Neuron (in vitro differentiated cells): ENCODE measurements around the gene CCRL2.
"Not testable (repeated sequence)": the region's sequence is repeated elsewhere in the genome, so short reads cannot be mapped to it uniquely, and the experiment has no call there.

Experiments
- H2AFZ ChIP-seq: one replicate; pipeline ENCODE4 v1.6.1; 2013; ENCODE audit warnings: low read depth, mild to moderate bottlenecking, inconsistent platforms, low read length, moderate library complexity
- H3K27me3 ChIP-seq: one replicate; pipeline ENCODE4 v1.6.1; 2013; ENCODE audit warnings: low read length; ENCODE audit not compliant: insufficient read depth
- H3K36me3 ChIP-seq: one replicate; pipeline ENCODE4 v1.6.1; 2013; ENCODE audit warnings: low read length; ENCODE audit not compliant: insufficient read depth
- H3K4me1 ChIP-seq: one replicate; pipeline ENCODE4 v1.6.1; 2013; ENCODE audit warnings: low read length; ENCODE audit not compliant: insufficient read depth
- H3K4me3 ChIP-seq: 2 replicates; pipeline ENCODE4 v1.5.1; 2013; ENCODE audit warnings: mild to moderate bottlenecking, low read length, moderate library complexity
- H3K9me3 ChIP-seq: one replicate; pipeline ENCODE4 v1.6.1; 2013; ENCODE audit warnings: low read length

CCRL2 gene

DNA sequence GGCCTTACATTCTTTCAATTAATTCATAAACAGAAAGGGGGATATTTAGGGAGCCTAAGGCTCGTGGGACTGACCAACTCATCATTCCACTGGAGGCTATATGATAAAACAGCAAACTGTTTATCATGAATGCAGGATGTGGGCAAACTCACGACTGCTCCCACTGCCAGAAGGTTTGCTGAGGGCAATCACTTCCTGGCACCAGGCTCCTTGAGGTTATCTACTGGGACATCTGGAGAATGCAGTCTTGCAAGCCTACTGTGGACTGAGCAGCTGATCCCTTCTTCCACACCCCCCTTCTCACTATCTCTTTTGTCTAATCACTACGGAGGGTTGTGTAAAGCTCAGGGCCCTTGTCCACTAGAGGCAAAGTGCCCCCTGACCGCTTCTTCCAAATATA lies 26.1 kb downstream of the CCRL2 start:
- H3K36me3 ChIP-seq, H3K9me3 ChIP-seq, H3K4me1 ChIP-seq, H3K4me3 ChIP-seq, H3K27me3 ChIP-seq, H2AFZ ChIP-seq: not testable (repeated sequence)

DNA sequence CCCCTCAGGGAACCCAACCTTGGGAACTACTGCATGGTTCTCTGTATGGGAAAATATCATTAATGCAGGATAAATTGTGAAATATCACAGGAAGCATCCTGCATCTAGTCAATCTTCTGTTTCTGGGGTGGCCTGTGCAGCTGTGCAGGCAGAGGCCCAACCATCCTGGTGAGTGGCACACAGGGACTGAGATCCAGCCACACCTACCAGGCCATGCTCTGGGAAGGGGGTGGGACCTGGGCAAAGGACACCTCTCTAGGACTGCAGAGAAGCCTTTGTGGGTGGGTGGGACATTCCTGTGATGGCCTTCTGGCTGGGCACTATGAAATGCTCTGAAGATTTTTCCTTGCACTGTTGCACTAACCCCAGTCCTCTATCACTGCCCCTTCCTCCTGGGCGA lies 26.8 kb downstream of the CCRL2 start:
- no peak overlapping the region for H3K4me3 ChIP-seq
- no peaks in the 10 kb centered on the region for H3K27me3 ChIP-seq
- H2AFZ ChIP-seq = no peak overlapping the region
- no peaks in the 10 kb centered on the region for H3K36me3 ChIP-seq
- no peaks in the 10 kb centered on the region for H3K9me3 ChIP-seq
- H3K4me1 ChIP-seq = no peaks in the 10 kb centered on the region

DNA sequence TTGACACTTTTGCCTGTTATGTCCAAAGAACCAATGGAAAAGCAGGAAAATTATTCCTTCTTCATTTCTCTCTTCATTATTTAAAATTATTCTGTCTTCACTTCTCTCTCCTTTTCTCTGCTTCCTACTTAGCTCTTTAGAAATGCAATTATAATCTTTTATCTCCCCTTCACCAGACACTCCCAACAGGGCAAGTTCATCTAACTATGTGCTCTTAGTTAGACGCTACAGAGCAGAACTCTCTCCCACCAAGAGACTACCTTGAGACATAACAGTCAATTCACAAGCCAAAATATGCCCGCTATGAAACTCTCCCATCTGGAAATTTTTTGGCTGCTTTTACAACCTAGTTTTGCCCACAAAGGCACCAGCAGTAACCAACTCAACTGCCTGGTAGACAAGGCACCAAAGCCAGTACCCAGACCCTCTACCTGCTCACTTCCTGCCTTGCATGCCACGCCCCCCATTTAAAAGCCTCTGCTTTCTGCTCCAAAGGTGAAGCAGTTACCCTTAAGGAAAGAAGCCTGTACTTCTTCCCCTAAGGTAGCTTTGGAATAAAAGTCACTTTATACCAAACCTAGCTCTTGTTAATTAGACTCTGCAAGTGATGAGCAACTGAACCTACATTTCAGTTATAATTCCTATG lies 28.1 kb downstream of the CCRL2 start:
- no peaks in the 10 kb centered on the region for H3K27me3 ChIP-seq
- no peaks in the 10 kb centered on the region for H3K36me3 ChIP-seq
- H2AFZ ChIP-seq = no peak overlapping the region

DNA sequence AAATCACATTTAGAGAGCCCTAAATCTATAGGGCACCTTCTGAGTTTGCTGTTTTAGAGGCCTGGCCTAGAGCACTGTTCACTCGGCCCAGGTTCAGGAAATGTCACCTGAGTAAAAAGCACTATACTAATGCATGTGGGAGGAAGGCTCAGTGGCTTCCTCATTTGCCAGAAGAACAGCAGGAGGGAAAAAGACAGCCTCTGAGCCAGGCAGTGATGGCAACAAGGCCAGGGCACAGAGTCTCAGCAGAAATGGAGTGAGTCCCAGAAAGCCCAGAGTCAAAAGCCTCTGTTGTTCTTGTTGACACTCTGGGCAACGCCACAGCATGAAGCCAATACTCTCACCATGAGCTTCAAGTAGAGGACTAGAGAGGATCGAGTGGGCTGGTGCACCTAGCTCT lies 31.8 kb downstream of the CCRL2 start:
- Histone ChIP-seq H3K4me1 (no peaks in the 10 kb centered on the region), H3K9me3 (no peaks in the 10 kb centered on the region), H3K4me3 (no peak overlapping the region), H2AFZ (no peak overlapping the region), H3K27me3 (no peaks in the 10 kb centered on the region), H3K36me3 (no peaks in the 10 kb centered on the region)

More for the DNA sequence above, 28.1 kb downstream of the CCRL2 start:
- no peaks in the 10 kb centered on the region for H3K4me1 ChIP-seq
- H3K9me3 ChIP-seq = no peaks in the 10 kb centered on the region
- H3K4me3 ChIP-seq = no peak overlapping the region

DNA sequence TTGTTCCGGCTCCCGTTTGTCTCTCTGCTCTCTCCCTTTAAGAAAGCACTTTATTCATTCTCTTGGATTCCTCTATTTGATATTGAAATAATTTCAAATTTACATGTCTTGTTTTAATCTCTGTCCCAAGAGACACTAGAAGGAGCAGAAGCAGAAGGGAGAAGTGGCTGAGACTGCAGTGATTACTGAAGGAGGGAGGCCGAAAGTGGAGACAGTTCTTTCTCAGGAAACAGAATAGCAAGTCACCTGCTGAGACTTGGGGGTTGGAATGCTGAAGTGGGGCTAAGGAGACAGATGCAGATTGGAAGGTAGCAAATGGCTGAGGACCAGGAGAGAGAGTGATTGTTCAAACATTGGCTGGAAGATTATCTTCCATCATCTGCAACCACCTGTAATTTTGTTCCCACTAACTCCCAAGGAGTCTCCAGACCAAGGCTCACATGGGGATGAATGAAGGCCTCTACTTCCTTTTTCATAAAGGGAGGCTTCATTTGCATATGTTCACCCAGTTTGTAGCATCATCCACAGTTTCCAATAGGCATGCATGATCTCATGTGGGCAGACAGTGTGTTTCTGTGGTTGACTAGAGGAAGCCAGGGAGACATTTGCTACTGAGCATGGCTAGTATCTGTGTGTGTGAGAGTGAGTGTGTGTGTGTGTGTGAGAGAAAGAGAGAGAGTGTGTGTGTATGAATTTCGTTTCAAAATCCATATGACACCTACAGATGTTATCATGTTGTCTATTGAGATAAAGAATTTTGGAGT lies 33.7 kb downstream of the CCRL2 start:
- no peak overlapping the region for H2AFZ ChIP-seq
- no peak overlapping the region for H3K4me3 ChIP-seq
- no peaks in the 10 kb centered on the region for H3K27me3 ChIP-seq

DNA sequence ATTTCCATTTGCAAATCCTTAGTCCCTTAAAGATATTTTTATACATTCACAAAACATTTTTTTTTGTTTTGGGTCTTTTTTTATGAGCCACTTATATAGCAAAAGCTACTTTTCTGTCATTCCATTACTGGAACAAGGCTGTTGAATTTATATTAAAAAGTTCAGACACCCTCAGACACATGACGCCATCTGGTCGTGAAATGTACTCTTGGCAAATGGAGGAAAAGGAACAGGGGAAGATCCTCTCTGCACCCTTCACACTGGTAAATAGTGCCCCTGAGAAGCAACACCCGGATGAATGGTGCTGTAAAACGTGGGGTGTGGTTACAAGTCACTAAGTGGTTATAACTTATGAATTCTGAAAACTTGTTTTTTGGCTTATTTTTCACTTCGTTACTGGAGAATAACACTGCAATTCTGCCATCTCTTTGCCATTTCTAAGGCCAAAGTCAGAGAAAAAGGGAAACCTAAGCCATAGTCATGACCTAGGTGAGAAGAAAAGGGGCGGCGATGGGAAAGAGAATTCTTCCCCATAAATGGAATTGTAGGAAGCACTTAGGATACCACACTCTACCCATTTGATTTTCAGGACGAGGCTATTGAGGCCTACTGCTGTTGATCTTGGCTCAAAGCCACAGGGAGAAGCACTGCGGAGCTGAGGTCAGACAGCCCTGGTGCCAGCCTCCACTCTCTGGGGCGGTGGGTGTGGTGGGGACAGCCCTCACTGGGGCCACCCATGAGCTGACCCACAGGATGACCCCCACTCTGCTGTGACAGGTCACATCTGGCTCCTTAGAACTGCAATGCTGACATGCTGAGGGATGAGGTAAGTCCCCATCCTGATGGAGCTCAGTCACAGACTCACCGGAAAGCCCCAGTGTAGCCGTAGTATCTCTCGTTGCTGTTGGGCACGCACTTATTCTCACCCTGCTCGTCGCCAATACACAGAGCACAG lies 35.8 kb downstream of the CCRL2 start:
- Histone ChIP-seq H3K4me3 (no peak overlapping the region), H3K4me1 (no peaks in the 10 kb centered on the region), H3K36me3 (no peaks in the 10 kb centered on the region), H2AFZ (no peak overlapping the region), H3K27me3 (no peaks in the 10 kb centered on the region), H3K9me3 (no peaks in the 10 kb centered on the region)

More for the DNA sequence above, 33.7 kb downstream of the CCRL2 start:
- Histone ChIP-seq H3K36me3 (no peaks in the 10 kb centered on the region), H3K9me3 (no peaks in the 10 kb centered on the region), H3K4me1 (no peaks in the 10 kb centered on the region)

DNA sequence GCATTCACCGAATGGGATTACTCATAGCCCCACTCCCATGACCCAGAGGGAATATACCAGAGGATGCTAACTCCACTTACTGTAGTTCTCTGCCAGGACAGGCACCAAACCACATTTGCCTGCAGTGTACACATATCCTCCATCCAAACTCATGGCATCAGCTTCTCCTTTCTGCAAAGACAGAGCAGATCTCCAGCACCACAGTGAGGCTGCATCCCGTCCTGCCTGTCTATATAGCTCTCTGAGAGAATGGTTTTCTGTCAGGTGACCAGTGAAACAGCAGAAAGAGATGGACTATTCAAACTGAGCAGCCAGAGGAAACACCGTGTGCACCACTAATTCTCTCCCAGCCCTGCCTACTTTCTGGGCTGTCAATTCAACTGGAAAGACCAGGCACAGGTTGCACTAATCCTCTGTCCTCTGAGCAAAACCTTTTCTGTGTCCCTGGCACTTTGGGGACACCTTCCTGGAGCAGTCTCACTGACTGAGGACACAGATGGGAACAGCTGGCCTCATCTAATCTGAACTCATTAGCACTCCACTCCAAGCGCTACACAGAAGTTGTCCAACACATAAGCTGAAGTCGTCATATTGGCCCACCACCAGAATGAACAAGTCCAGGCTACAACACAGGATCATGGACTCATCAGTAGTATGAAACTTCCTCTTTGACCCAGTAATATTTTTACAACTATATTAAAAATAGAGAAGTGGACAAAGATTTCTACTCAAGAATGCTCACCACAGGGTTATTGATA lies 40.3 kb downstream of the CCRL2 start:
- no peak overlapping the region for H3K4me3 ChIP-seq
- no peak overlapping the region for H2AFZ ChIP-seq
- no peaks in the 10 kb centered on the region for H3K4me1 ChIP-seq
- no peaks in the 10 kb centered on the region for H3K36me3 ChIP-seq
- H3K9me3 ChIP-seq = no peaks in the 10 kb centered on the region
- H3K27me3 ChIP-seq = no peaks in the 10 kb centered on the region

DNA sequence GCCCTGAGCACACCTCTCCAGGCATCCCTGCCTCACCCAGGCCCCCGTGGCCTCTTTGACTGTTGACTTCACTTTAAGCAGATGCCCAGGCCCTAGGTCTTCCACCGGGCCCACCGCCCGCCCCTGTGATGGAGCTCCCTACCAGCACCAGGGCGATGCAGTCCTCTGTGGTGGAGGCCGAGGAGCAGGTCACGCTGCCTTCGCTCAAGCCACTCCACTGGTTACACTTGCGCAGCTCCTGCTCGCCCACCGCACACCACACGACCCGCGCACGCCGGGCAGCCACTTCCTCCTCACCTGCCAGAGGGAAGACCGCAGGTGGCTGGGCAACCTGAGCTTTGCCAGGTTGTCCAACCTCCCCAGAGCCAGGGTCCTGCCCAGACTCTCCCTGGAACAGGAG lies 41.7 kb downstream of the CCRL2 start:
- no peak overlapping the region for H2AFZ ChIP-seq
- no peaks in the 10 kb centered on the region for H3K36me3 ChIP-seq
- H3K4me1 ChIP-seq = no peaks in the 10 kb centered on the region
- H3K27me3 ChIP-seq = no peaks in the 10 kb centered on the region
- H3K9me3 ChIP-seq = no peaks in the 10 kb centered on the region
- no peak overlapping the region for H3K4me3 ChIP-seq

DNA sequence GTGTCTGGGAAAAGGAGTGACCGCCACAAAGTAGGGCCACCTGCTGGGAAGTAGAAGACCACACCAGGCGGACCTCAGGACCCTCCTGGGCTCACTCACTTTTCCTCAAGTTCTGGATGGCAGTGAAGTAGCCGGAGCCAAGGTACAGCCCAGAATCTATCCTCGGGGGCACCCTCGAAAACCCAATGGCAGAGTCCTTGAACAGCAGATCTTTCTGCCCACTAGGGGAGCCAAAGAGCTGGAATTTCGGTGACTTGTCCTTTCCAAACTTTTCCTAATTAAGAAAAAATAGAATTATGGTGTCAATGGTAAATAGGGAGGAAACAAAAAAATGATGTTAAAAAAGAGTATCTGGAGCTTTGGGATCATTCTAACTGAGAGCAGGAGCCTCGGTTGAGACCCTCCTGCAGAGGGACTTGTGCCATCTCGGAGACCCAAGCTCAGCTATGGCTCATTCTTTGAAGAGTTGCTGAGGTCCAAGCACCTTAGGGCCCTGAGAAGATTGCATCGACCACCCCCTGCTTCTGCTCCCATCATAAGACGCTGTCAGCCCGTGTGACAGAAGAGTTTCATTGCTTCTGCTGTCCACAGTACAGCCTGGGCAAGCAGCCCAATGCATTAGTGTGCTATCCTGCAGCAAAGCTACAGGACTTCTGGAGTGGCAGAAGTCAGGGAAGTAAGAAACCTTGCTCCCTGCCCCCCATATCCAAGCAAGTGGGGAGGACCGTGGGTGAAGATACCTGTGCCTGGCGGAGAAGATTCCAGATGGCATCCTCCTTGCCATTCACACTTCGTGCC lies 42.9 kb downstream of the CCRL2 start:
- Histone ChIP-seq H3K4me3 (no peak overlapping the region), H2AFZ (no peak overlapping the region), H3K36me3 (no peaks in the 10 kb centered on the region), H3K9me3 (no peaks in the 10 kb centered on the region), H3K27me3 (no peaks in the 10 kb centered on the region), H3K4me1 (no peaks in the 10 kb centered on the region)

DNA sequence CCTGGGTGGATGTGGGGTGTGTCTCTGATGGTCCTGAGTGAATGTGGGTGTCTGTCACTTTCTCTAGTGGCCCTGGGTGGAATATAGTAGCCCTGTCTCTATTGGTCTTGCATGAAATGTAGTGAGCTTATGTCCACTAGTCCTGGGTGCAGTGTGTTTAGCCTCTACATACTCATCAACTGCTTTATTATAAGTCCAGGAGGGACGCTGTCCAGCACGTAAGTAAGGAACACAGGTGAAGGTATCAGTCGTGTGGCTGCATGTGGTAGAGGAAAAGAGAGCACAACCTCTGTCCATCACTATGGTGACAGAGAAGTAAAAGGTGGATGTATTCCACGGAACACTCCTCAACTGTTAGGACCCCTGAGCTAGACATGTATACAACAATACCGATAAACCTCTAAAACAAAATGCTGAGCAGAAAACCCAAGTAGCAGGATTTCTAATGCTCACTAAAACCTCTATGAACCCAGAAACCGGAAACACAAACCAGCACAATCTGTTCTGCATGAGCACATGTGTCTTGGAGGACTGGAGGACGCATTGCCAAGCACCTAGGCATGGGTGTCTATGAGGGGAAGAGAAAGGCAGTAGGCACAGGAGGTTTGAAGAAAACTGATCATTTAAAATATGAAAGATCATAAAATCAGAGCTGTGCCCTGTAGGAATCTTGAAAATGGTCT lies 46.6 kb downstream of the CCRL2 start:
- Histone ChIP-seq H3K27me3 (no peaks in the 10 kb centered on the region), H3K9me3 (no peaks in the 10 kb centered on the region), H2AFZ (no peak overlapping the region), H3K36me3 (no peaks in the 10 kb centered on the region), H3K4me3 (no peak overlapping the region), H3K4me1 (no peaks in the 10 kb centered on the region)

DNA sequence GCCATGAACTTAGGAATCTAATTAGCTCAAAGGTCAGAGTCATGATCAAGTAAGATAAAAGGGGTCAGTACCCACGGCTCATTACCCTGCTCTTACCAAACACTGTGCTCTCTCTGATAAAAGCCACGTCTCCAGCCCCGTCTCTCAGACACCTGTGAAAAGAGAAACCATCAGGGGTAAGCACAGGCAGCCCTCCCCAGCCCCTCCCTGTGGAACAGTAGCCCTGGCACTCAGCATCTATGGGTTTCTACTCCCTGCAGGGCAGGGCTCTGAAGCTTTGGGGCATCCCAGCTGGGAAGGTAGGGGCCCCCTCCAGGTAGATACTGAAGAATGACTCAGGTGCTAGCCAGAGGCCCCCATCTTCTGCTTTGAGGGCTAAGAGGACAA lies 47.1 kb downstream of the CCRL2 start:
- H3K9me3 ChIP-seq = no peaks in the 10 kb centered on the region
- H2AFZ ChIP-seq = no peak overlapping the region
- H3K36me3 ChIP-seq = no peaks in the 10 kb centered on the region
- H3K27me3 ChIP-seq = no peaks in the 10 kb centered on the region
- H3K4me3 ChIP-seq = no peak overlapping the region
- no peaks in the 10 kb centered on the region for H3K4me1 ChIP-seq

DNA sequence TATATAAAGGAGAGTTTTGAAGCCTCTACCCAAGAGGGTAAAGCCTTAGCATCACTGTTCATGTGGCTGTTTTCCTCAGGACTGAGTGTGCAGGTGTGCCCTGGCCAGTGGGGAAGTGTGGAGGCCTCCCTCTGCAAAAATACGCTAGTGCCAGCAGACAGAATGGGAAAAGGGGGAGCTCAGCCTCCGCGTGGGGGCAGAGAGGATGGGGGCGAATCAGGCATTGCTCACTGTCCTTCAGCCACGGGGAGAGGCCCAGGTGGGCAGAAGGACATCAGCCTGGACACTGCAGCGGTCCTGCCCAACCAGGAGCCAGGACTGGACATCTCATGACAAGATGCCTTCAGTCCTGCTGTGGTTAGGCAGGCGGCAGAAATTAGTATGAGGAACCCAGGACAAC lies 47.5 kb downstream of the CCRL2 start:
- no peaks in the 10 kb centered on the region for H3K9me3 ChIP-seq
- no peaks in the 10 kb centered on the region for H3K36me3 ChIP-seq
- no peak overlapping the region for H3K4me3 ChIP-seq

More for the DNA sequence above, 47.5 kb downstream of the CCRL2 start:
- H2AFZ ChIP-seq = no peak overlapping the region
- no peaks in the 10 kb centered on the region for H3K4me1 ChIP-seq
- H3K27me3 ChIP-seq = no peaks in the 10 kb centered on the region
